ENCODE data around the gene NRARP.

Gene NRARP

GRCh38 chr9:137321726-137322361, 19.8 kb upstream of the NRARP start:
- Histone ChIP-seq H3K4me1 (ENCODE audit: low read depth, poor library complexity, severe bottlenecking) (no peaks in the 10 kb centered on the region), H3K36me3 (ENCODE audit: insufficient read depth) (no peaks in the 10 kb centered on the region), H3K4me3 (IDR thresholded peaks at IDR 0.05; ENCODE audit: insufficient read depth, low read depth, low read length) (no peak overlapping the region), H4K20me1 (ENCODE audit: insufficient read depth) (no peaks in the 10 kb centered on the region), H2AFZ (ENCODE audit: low read depth) (no peak overlapping the region), H3K27me3 (ENCODE audit: insufficient read depth, low read depth) (no peaks in the 10 kb centered on the region), H3K9ac (no peak overlapping the region), H3K4me2 (no peak overlapping the region), H3K27ac (no peak overlapping the region), H3K79me2 (ENCODE audit: insufficient read depth, low read depth) (no peaks in the 10 kb centered on the region)
- TF ChIP-seq CTCF (conservative IDR thresholded peaks at IDR 0.05; ENCODE audit: low read depth, low read length): no peak

- H3K9ac ChIP-seq: no peak overlapping the region
- no peak overlapping the region for H3K27ac ChIP-seq
- no peaks in the 10 kb centered on the region for H4K20me1 ChIP-seq (ENCODE audit: insufficient read depth)
- no peak overlapping the region for H2AFZ ChIP-seq (ENCODE audit: low read depth)
- no peak for TF ChIP-seq CTCF (conservative IDR thresholded peaks at IDR 0.05; ENCODE audit: low read depth, low read length)
- no peak overlapping the region for H3K4me2 ChIP-seq
- no peaks in the 10 kb centered on the region for H3K79me2 ChIP-seq (ENCODE audit: insufficient read depth, low read depth)
- H3K4me1 ChIP-seq (ENCODE audit: low read depth, poor library complexity, severe bottlenecking): no peaks in the 10 kb centered on the region
- no peak overlapping the region for H3K4me3 ChIP-seq (IDR thresholded peaks at IDR 0.05; ENCODE audit: insufficient read depth, low read depth, low read length)
- H3K36me3 ChIP-seq (ENCODE audit: insufficient read depth): no peaks in the 10 kb centered on the region
- H3K27me3 ChIP-seq (ENCODE audit: insufficient read depth, low read depth): no peaks in the 10 kb centered on the region
Observed at GRCh38 chr9:137320555-137321384, 18.7 kb upstream of the NRARP start.

DNA sequence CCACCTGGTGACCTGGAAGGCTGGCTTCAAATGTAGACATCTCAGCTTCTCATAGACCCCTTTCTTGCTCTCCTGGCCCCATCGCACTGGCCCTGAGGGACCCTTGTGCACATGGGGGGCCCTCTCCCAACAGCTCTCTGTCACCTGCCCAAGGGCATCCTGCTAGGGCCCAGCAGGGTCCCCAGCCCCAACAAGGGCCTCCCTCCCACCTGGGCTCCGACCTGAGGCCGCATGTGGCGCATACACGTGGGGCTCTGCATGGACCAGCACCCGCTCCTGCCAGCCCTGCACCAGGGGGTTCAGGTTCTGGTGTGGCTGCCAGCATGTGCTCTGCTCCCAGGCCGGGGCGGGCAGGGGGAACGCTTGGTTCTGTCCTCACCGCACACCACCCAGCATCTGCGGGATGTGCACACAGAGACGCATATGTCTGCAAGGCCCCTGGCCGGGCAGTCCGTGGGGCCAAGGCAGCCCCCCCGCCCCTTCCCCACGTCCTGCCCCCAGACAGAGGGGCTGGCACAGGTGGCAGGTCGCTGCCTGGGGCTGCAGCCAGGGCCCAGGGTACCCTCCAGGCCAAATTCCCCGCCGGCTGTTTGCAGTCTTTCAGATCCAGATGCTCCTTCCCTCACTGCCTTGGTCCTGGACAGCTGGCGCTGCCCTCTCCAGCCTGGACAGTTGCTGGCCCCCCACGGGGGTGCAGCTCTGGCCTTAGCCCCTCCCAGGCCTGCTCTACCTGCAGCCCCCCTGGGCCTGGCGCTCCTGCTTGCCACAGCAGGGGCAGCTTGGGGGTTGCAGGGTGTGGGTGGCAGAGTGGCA, 17.9 kb upstream of the NRARP start:
- no peak overlapping the region for H3K27ac ChIP-seq
- H3K27me3 ChIP-seq (ENCODE audit: insufficient read depth, low read depth): peaks cover 2% of the 10 kb centered on the region; the same call in 1 of the 2 replicates
- no peaks in the 10 kb centered on the region for H3K36me3 ChIP-seq (ENCODE audit: insufficient read depth)
- no peak overlapping the region for H3K9ac ChIP-seq
- H3K79me2 ChIP-seq (ENCODE audit: insufficient read depth, low read depth): no peaks in the 10 kb centered on the region
- H3K4me3 ChIP-seq (IDR thresholded peaks at IDR 0.05; ENCODE audit: insufficient read depth, low read depth, low read length): no peak overlapping the region
- no peaks in the 10 kb centered on the region for H3K4me1 ChIP-seq (ENCODE audit: low read depth, poor library complexity, severe bottlenecking)
- no peak for TF ChIP-seq CTCF (conservative IDR thresholded peaks at IDR 0.05; ENCODE audit: low read depth, low read length)
- H2AFZ ChIP-seq (ENCODE audit: low read depth): no peak overlapping the region
- H3K4me2 ChIP-seq: no peak overlapping the region
- no peaks in the 10 kb centered on the region for H4K20me1 ChIP-seq (ENCODE audit: insufficient read depth)

GRCh38 chr9:137319011-137319738, 17.1 kb upstream of the NRARP start:
- H2AFZ ChIP-seq (ENCODE audit: low read depth): no peak overlapping the region
- H3K27ac ChIP-seq: no peak overlapping the region
- no peak overlapping the region for H3K4me2 ChIP-seq
- peaks cover 2% of the 10 kb centered on the region; the same call in 1 of the 2 replicates for H3K27me3 ChIP-seq (ENCODE audit: insufficient read depth, low read depth)
- H3K4me1 ChIP-seq (ENCODE audit: low read depth, poor library complexity, severe bottlenecking): no peaks in the 10 kb centered on the region
- H3K4me3 ChIP-seq (IDR thresholded peaks at IDR 0.05; ENCODE audit: insufficient read depth, low read depth, low read length): no peak overlapping the region
- no peaks in the 10 kb centered on the region for H3K79me2 ChIP-seq (ENCODE audit: insufficient read depth, low read depth)
- H4K20me1 ChIP-seq (ENCODE audit: insufficient read depth): no peaks in the 10 kb centered on the region
- H3K9ac ChIP-seq: no peak overlapping the region
- no peaks in the 10 kb centered on the region for H3K36me3 ChIP-seq (ENCODE audit: insufficient read depth)
- TF ChIP-seq CTCF (conservative IDR thresholded peaks at IDR 0.05; ENCODE audit: low read depth, low read length): no peak

Data from KMS-11 (cell line).